ENCODE measurements around the gene MAPK8IP2.

Gene MAPK8IP2

GRCh38 chr22:50600538-50600937 lies at the start of gene MAPK8IP2:
MAPK8IP2 (plus strand) TSS chr22:50600793; CDS start chr22:50600819, 26 bp downstream.
- DNase-seq (ENCODE audit: low spot score) = peak; percentile 96

GRCh38 chr22:50551160-50551752 lies 49.3 kb upstream of the MAPK8IP2 start:
- DNase-seq (ENCODE audit: low spot score) = no peak

DNA sequence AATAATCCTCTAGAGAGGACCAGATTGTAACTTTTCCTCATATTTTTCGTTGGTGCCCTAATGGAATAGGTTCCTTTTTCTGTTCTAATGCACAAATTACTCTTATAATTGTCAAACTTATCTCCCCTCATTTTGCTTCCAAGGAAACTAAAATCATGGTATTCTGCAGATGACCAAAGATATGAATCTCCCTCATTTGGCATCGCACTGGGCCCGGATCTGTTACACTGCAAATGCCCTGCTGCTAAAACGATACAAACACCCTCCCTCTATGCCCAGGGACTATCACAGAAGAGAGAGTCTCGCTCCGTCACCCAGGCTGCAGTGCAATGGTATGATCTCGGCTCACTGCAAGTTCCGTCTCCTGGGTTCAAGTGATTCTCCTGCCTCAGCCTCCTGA lies 47.3 kb upstream of the MAPK8IP2 start:
- DNase-seq (ENCODE audit: low spot score) = no peak

DNA sequence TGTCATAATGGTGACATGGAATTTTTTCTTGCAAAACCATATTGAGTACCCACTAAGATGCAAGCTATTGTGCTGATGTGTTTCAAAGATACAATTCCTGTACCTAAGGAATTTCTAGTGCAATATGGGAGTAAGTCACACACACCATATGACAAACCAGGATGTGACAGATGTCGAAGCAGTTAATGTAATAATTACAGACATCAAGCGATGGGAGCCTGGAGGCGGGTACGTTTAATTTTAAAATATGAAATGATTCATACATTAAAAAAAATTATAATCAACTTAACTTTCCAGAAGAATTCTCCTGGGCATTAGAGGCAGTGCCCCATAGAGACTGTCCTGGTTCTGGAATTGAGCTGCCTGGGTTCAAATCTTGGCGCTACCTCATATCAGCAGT lies 43.9 kb upstream of the MAPK8IP2 start:
- no peak for DNase-seq (ENCODE audit: low spot score)

DNA sequence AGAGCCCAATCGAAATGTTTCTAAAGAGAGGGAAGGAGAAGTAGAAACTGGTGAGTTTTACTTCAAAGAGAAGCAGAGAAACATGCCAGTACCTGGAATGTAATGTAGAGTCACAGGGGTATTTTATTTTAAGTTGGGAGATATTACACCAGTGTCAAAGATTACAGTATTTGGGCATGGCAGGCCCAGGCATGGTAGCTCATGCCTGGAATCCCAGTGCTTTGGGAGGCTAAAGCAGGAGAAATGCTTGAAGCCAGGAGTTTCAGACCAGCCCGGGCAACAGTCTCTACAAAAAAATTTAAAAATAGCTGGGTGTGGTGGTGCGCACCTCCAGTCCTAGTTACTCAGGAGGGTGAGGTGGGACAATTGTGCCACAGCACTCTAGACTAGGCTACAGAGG lies 40.6 kb upstream of the MAPK8IP2 start:
- no peak for DNase-seq (ENCODE audit: low spot score)

GRCh38 chr22:50561401-50562358 lies 38.9 kb upstream of the MAPK8IP2 start:
- DNase-seq (ENCODE audit: low spot score) = no peak

GRCh38 chr22:50562523-50563412 lies 37.8 kb upstream of the MAPK8IP2 start, which contains the start of gene SYCE3:
SYCE3 (minus strand) TSS chr22:50562919; CDS start chr22:50556405, 6,514 bp downstream.
- DNase-seq (ENCODE audit: low spot score) = peak; percentile 97

DNA sequence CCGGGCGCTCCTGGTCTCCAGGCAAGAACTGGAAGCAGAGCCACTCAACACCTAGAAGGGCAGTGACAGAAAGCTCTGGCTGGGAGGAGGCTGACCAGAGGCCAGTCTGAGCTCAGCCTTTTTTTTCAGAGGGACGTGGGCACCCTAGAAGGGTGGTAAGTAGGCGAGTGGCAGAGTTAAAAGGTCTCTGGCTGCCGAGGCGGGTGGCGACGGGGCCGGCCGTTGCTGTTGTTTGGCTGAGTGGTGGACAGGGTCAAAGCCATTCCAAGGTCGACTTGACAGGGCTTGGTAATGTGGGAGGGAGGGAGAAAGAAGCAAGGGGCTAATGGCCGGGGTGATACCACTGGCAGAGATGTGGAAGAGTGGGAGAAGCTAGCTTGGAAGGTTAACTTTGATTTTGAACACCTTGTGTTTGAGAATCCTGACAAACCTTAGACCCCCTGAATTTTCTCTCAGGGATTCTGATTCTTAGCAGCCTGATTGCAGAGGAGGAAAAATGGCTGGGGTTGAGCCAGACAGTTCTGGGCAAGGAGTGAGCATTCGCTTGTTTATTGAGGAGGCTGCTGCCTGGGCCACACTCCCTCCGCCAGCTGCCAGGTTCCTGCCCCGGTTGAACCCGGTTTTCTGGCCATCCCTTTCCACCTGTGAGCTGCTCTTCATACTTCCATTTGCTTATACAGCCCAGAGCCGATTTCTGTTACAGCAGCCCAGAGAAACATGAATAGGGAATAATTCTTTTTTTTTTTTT lies 37.0 kb upstream of the MAPK8IP2 start:
- no peak for DNase-seq (ENCODE audit: low spot score)

- no peak for DNase-seq (ENCODE audit: low spot score)
Measured at GRCh38 chr22:50564289-50564688, 36.3 kb upstream of the MAPK8IP2 start.

GRCh38 chr22:50567721-50568252 lies 32.8 kb upstream of the MAPK8IP2 start:
- no peak for DNase-seq (ENCODE audit: low spot score)

DNA sequence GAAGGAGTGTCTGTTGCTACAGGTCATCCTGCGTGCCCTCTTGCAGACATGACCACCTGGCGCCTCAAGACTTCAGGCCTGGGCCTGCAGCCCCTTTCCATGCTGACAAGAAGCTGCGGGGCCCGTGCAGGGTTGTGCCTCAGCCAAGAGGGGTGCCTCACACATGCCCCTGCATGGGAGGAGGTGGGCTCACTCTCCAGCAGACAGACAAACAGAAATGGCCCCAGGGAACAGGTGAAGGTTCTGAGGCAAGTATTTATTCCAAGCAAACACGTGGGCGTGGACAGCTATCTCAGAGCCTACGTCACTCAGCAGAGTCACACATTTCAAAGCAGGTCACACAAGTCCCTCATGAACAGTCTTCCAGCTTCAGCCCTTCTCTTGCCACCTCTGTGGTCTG lies 32.0 kb upstream of the MAPK8IP2 start:
- no peak for DNase-seq (ENCODE audit: low spot score)

GRCh38 chr22:50569041-50569459 lies 31.5 kb upstream of the MAPK8IP2 start:
- no peak for DNase-seq (ENCODE audit: low spot score)

- no peak for DNase-seq (ENCODE audit: low spot score)
Measured at GRCh38 chr22:50569896-50570535, 30.6 kb upstream of the MAPK8IP2 start.

DNA sequence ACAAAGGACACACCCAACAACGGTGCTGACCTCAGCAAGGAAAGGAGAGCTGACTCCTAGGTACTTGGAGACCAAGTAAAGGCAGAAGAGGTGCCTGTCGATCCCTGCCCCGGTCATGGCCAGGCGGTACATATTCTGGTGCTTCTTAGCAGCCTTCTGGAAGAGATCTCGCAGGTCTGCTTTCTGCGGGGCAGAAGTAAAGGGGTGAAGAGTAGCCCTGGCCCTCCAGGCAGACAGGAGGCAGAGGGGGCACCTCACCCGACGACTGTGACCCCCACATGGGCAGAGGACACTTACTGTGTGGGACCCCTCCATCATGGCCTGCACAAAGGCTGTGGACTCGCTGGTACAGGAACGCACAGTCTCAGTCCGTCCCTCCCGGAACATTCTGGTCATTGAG lies 29.7 kb upstream of the MAPK8IP2 start:
- DNase-seq (ENCODE audit: low spot score) = no peak

- DNase-seq (ENCODE audit: low spot score) = no peak
Measured at GRCh38 chr22:50571264-50572175, 29.1 kb upstream of the MAPK8IP2 start.

DNA sequence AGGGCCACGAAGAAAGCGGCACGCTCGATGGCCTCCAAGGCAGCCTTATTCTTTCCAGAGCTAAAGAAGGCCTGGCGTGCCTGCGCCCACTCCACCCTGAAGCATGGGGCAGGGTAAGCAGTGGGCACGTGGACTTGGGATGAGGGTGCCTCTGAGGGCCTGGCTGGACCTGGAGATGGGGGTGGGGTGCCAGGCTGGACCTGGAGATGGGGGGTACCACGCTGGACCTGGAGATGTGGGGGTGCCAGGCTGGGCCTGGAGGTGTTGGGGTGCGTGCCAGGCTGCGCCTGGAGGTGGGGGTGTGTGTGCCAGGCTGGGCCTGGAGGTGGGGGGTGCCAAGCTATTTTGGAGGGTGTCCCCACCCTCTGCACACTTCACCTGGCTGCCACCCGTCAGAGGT lies 27.6 kb upstream of the MAPK8IP2 start:
- DNase-seq (ENCODE audit: low spot score) = no peak

- no peak for DNase-seq (ENCODE audit: low spot score)
Measured at GRCh38 chr22:50573491-50574382, 26.9 kb upstream of the MAPK8IP2 start.

- DNase-seq (ENCODE audit: low spot score) = no peak
Measured at GRCh38 chr22:50574383-50574755, 26.2 kb upstream of the MAPK8IP2 start.

All from D341Med (cell line).